Activated T-helper 9 cell treated with anti-CD3 and anti-CD28 coated beads, Interleukin-2, amount 50 U/mL, for 16 hours (primary cell): ENCODE data around the gene NEIL1.
A peak's percentile ranks its signal among the peaks of the same experiment; 100 is the strongest.
"Not testable (repeated sequence)": the region's sequence is repeated elsewhere in the genome, so short reads cannot be mapped to it uniquely, and the experiment has no call there.

Experiments used
- DNase-seq: peaks from one replicate; pipeline ENCODE4 v3.0.0-alpha.2; 2020; ENCODE audit warnings: low read depth

The NEIL1 gene

GRCh38 chr15:75333654-75334419 is 13.0 kb upstream of the NEIL1 start:
- not testable (repeated sequence) for DNase-seq

GRCh38 chr15:75335313-75335704 is 11.5 kb upstream of the NEIL1 start:
- no peak for DNase-seq

- DNase-seq: peak; percentile 71
Observed at GRCh38 chr15:75335705-75336355, 11.0 kb upstream of the NEIL1 start, which contains the start of gene COMMD4. COMMD4 (plus strand) TSS chr15:75336063; CDS start chr15:75336090, 27 bp downstream.

- no peak for DNase-seq
Observed at GRCh38 chr15:75338661-75339240, 8.1 kb upstream of the NEIL1 start.

GRCh38 chr15:75339531-75340240 is 7.2 kb upstream of the NEIL1 start:
- DNase-seq: no peak

GRCh38 chr15:75342221-75342620 is 4.6 kb upstream of the NEIL1 start:
- no peak for DNase-seq

- DNase-seq: not testable (repeated sequence)
Observed at GRCh38 chr15:75343953-75344352, 2.9 kb upstream of the NEIL1 start.

- DNase-seq: peak; percentile 34
Observed at GRCh38 chr15:75347222-75348033, 589 bp downstream of the NEIL1 start.

GRCh38 chr15:75348034-75348561 is 1.3 kb downstream of the NEIL1 start:
- DNase-seq: no peak

- no peak for DNase-seq
Observed at GRCh38 chr15:75348562-75349350, 1.9 kb downstream of the NEIL1 start.

GRCh38 chr15:75349351-75349669 is 2.5 kb downstream of the NEIL1 start:
- not testable (repeated sequence) for DNase-seq

- DNase-seq: peak; percentile 46
Observed at GRCh38 chr15:75349851-75350588, 3.2 kb downstream of the NEIL1 start.

- DNase-seq: no peak
Observed at GRCh38 chr15:75350601-75351361, 3.9 kb downstream of the NEIL1 start.

- no peak for DNase-seq
Observed at GRCh38 chr15:75352186-75353080, 5.6 kb downstream of the NEIL1 start.

- no peak for DNase-seq
Observed at GRCh38 chr15:75353604-75354003, 6.8 kb downstream of the NEIL1 start.

GRCh38 chr15:75354454-75354853 is 7.6 kb downstream of the NEIL1 start:
- no peak for DNase-seq

GRCh38 chr15:75355369-75355768 is 8.5 kb downstream of the NEIL1 start:
- no peak for DNase-seq

- no peak for DNase-seq
Observed at GRCh38 chr15:75356006-75356405, 9.2 kb downstream of the NEIL1 start.
